Superior temporal gyrus (tissue), 1 donor: ENCODE results near the gene FOXP1.

Experiments used
- DNase-seq: peaks from one replicate; pipeline ENCODE4 v3.0.0-alpha.2; 2016; ENCODE audit errors: extremely low spot score

Gene FOXP1

DNA sequence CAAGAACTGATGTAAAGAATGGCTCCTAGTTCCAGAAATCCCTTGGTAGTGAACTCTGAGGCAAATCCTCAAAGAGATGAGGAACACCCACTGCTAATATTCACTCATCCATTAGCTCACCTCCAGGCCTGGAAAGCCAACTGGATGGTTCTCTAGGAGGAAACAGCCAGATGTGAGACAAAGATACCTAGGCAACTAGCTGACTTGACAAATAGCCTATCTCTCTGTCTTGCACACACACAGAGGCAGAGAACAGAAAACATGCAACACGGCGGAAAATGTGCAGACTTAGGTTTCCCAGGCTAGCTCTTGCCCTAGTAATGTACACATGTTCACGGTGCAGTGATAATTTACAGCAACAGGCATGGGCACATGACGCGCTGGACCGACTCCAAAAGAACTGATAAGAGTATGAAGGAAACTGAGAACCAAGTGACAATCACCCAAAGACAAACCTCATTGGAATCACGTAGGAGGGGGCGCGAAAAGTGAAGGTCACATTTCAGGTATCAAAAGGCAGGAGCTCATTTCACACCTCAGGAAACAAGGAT lies 318.1 kb downstream of the FOXP1 start:
- DNase-seq = no peak

DNA sequence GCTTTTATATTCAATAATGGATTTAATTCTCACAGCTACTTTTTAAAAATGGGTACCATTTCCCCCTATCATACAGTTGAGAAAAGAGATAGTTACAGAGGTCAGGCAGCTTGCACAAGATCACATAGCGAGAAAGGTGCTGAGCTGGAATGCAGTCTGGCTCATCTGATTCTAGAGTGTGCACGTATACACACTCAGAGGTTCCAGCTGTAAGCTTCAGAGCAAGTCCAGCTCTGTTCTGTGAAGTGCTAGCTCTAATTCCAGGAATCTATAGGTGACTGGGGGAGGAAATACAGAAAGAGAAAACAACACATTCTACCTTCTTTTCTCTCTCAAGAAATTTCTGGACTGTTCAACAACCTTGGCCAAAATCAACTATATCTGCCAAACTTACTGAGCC lies 318.7 kb downstream of the FOXP1 start:
- DNase-seq = no peak

GRCh38 chr3:71262364-71263265 lies 320.9 kb downstream of the FOXP1 start:
- DNase-seq = no peak

GRCh38 chr3:71260782-71261181 lies 322.7 kb downstream of the FOXP1 start:
- DNase-seq = no peak

DNA sequence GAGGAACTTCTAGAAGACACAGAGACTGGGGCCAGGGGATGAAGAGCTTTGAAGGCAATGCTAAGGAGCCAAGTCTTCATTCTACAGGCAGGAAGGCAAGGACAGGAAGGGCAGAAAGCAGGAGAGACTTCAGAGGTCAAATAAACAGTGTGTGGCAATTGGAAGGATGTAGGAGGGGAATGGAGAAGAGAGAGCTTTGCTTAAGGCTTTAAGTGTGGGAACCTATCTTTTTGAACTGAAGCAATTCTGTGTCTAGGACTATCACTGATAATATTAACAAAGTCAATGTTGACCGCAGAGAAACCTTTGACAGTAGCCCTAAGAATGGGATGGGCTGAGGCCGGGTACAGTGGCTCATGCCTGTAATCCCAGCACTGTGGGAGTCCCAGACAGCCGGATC lies 325.0 kb downstream of the FOXP1 start:
- no peak for DNase-seq

DNA sequence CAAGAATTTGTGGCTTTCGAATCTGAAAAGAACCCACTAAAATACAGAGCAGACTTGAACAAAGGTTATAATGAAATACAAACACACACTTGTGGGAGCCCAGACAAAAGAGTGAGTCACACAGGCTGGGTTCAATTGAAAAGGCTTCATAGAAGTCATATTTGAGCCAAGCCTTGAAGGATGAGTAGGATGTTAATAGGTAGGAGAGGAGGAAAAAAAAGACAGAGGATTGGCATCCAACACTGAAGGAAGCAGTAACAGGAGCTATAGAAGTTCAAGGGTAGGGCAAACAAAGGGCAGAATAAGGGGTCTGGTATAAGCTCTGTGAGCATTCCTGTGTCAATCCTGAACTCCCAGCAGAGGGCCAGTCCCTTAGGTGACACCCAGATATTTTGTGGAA lies 325.4 kb downstream of the FOXP1 start:
- no peak for DNase-seq

DNA sequence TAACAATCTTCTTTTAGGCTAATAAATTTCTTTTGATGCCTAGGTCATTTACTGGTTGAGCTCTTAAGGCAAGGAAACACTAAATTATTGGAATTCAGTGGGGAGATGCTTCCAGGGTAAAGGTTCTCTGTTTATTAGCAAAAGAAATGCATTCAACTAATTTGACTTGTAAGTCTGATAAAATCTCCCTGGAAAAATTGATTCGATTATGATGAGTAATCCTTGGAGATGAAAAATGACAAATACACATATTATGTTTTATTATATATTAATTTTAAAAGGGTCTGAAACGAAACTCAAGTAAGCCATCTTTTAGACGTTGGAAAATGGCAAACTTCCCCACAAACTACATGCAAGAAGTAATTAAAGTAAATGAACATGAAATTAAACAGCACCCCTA lies 328.0 kb downstream of the FOXP1 start:
- no peak for DNase-seq

DNA sequence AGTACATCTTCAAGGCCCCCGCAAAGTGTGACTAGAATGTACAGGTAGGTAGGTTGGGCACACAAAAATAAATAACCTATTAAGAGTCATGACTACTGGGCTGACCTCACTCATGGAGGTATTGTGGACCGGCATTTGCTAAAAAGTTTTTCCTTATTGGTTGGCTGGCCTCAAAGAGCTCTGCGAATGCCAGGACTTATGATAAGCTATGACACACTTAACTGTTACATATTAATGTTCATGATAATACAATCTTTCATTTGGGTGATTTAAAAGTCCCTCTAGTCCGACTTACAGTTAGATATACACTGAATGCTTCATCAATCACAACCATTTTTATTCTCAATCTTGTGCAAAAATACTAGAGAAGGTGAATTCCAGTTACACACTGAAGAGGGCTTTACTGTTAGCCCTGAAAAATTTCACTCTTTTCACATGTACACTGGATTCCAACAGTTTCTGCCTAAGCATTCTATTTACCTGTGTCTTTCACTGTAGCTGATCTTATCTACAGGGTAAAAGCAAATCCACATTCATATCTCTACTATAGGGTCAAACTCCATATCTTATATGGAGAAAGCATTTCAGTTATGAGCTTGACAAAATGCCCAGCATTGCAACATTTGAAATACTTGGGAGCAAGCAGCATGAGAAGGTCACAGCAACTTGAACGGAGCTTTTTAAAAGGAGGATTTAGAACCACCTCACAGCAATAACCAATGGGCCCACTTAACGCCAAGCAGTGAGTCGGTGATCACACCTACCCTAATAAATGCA lies 329.1 kb downstream of the FOXP1 start:
- DNase-seq = no peak

DNA sequence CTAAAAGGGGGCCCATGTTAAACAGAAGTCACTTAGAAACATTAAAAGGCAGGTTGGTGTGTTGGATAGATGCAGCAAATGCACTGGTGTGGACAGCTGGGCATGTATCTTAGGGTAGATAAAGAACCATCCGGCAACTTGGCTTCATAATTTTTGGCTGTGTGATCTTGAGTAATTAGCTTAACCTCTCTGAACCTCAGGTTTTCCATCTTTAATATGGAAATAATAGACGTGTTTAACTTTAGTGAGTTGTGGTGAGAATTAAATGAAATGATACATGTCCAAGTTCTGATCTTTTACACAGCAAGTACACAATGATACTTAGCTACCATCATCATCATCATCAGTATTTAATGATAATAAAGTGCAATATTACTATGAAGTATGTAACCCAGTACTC lies 330.4 kb downstream of the FOXP1 start:
- DNase-seq = no peak

DNA sequence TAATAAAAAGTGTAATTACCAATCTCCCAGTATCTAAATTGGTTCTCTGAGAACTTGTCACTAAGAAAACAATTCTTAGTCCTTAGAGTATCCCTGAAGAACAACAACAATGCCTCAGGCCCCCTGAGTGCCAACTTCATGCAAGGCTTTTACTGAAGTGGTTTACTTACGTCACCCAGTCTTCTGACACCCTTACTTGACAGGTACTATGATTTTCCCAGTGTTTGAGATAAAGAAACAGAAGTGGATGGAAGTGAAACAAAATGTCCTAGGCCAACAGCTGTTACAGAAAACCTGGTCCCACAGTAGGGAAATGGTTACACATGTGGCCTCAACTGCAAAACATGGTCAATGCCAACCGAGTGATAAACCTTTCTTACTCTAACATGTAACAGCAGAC lies 331.1 kb downstream of the FOXP1 start:
- DNase-seq = no peak

DNA sequence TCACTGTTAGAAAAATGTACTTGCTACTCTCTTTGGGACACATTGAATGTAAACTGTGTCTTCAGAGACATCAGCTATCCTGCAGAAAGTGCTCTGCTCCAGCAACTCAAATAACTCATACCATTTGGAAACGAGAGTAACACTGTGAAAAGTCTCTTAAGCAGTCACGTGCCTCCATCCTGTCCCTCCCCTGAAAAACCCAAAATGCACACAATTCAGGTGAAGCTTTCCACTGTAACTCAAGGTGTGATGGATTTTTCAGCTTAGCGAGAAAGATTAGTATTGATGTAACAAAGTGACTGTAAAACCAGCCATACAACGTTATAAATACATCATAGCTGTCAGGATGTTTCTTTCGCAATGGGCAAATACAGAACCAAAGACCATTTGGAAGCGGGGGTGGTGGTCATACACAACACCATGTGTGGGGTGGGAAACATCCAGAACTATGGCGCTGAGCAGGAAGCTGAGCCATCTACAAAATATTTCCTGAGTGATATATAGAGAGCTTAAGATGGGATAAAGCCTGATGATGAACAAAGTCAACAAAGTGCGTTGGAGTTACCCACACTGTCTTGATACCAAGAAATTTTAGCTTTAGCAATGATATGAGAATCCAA lies 332.3 kb downstream of the FOXP1 start:
- DNase-seq = no peak

GRCh38 chr3:71250026-71250425 lies 333.5 kb downstream of the FOXP1 start:
- no peak for DNase-seq

DNA sequence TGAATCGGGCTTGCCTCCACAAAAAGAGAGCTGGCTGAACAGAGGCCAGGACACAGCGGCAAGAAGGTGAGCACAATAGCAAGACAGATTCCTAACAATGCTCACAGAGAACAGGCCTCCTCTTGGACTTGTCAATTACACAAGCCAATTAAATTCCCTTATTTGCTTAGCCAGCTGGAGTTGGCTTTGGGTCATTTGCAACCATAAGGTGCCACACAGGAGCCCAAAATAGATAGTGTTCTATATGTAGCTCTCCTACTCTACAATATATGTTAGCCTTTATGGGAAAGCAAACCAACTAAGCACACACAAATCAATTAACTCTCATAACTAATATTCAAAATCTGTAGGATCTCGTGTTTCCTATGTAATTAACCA lies 335.6 kb downstream of the FOXP1 start:
- DNase-seq = no peak

DNA sequence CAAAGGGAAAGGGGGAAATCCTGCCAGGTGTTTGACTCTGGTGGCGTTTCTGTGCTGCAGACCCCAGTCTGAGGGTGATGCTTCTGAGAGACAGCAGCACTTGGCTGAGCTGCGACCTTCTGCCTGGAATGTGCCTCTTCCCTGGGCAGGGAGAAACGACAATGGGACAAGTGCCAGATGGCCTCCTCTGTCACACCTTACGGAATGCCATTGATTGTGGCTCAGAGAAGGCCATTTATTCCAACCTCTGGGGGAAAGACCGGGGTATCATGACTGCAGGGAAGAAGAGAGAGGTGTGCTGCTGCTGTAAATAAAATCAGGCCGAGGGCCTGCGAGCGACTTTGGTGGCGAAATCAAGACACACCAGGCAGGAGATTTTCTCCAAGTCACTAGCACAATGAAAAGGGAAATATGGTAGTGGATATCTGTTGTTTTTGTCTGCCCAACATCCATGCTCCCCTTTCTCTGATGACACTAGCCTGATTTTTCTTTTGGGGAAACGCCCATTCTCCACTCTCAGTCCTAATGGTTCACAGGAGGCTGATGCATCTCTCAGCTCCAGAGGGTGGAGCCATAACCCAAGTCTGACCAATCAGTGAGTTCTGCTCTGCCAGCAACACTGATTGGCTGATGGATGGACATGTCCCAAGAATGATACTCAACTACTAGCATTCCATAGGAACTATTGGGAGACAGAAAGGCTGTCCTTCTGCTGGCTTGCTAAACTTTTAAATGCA lies 336.1 kb downstream of the FOXP1 start:
- no peak for DNase-seq

GRCh38 chr3:71245971-71246880 lies 337.3 kb downstream of the FOXP1 start:
- no peak for DNase-seq

DNA sequence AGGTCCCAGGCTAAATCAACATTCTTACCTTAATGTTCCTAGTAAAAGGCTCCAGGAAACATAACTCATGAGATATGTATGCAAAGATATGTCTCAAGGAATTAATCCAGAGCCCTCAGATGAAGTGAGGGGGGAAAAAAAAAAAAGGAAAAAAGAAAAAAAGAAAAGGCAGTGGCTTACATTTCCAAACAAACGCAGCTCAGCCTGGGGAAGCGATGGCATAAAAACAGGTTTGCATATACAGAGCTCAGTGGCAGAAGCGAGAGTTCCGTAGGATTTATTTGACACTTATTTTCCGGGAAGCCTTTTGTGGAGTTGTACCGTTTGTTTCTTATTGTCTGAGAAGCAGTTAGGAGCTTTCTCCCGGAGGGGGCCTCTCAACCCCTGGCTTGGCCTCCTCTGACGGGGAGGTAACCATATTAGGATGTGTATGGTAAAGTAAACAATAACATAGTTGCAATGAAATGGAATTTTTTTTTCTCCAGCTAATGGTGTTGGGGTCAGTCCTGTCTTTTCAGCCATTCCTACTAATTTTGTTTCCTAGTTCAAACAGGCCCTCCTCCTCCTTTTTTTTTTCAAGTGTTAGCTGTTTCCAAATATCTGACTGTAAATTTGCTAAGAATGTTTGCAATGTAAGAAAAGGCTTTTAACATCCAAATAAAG lies 338.6 kb downstream of the FOXP1 start:
- DNase-seq = no peak

DNA sequence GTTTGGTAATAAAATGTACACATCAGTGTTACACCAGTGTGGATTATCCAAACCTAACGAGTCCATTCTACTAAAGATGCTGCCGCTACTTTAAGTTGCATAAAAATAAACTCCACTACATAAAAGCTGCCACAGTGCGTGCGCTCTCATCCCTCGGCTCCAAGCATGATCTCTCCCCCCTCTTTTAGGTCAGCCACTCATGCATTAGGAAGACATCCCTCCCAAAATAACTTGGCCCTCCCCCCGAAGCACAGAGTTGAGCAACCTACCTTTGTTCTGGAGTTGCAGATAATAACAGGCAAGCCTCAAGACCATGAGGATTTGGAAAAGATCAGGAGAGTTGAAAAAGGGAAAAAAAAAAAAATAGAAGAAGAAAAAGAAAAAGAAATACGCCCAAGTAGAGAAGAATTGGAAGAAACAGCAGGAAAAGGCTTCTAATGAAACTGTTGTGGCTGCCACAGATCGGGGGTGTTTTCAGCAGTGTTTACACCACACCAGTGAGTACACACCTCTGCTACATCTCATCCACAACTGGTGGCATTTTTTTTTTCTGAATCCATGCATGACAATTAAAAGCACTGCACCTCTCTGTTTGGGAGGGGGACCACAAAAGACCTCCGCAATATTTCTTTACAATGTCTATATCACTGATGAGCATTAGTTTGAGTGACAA lies 339.2 kb downstream of the FOXP1 start:
- DNase-seq = no peak

DNA sequence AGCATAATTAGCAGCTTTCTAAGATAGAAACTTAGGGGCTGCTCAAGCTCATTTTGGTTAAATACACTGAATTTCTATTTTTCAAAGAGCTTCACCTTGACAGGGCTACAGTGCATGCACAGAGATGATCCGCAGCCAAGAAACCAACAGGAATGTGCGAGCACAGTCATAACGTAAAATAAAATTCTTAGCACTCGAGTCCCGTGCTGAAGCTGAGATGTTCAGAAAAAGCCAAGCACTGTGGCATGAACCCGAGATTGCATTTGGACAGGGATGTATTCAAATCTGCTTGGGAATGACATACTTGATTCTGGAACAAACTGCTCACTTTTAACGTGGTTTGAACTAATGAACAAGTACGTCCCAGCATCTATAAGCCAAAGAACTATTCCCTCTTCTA lies 340.3 kb downstream of the FOXP1 start:
- DNase-seq = no peak

DNA sequence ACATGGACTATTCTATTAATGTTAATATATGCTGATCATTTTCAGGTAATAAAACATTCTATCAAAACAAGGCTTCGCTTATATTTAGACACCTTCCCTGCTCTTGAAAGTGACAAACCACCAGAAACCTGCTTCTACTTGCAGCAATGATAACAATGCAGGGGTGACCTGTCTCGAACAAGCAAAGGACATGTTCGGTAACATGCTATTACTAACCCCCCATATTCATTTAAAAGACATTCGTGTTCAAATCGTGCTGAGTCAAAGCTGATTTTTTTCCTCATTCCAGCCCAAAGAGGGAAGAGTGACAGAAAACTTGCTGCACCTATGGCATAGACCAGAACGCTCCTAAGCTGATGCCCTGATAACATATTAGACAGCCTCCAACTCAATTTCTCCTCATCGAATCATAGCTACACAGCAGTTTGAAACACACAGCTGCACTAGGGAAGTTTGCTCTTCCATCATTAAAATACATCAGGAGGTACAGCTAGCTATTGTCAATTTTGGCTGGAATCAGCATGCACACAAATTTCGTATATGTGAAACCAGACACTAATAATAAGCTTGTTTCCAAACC lies 341.5 kb downstream of the FOXP1 start:
- DNase-seq = no peak
